SK-N-MC (cell line): ENCODE results near the gene SZT2.

ENCODE experiments used
- EZH2 ChIP-seq: fragments of 200-600 bp; sonication (generic); IDR thresholded peaks from one replicate; pipeline ENCODE4 v1.6.1; 2017; ENCODE audit warnings: antibody characterized with exemption
- POLR2AphosphoS5 ChIP-seq: IDR thresholded peaks from 2 replicates; pipeline ENCODE4 v1.6.1; 2012; ENCODE audit warnings: mild to moderate bottlenecking, low read depth, low read length, borderline replicate concordance

- TF ChIP-seq POLR2AphosphoS5 (no peak), EZH2 (no peak)
Observed at GRCh38 chr1:43438953-43439581, 49.4 kb downstream of the SZT2 start.
